ENCODE data around the gene OR52W1. TPM values are rescaled to one million over a fixed set of nuclear protein-coding genes. Genes with fewer than 3 reads are reported as not detected.
A peak's percentile ranks its signal among the peaks of the same experiment; 100 is the strongest.

Gene OR52W1
- total and polyA plus RNA-seq, 10 of the 15 experiments (the other 5 are each of a cell fraction or from before 2014, with no cell fraction given): not detected

GRCh38 chr11:6203327-6203726 is 4.3 kb downstream of the OR52W1 start (continued):
- TF ChIP-seq KDM1A (IDR thresholded peaks at IDR 0.05; ENCODE audit: borderline replicate concordance) (no peak), MYB (IDR thresholded peaks at IDR 0.05; ENCODE audit: borderline replicate concordance, low read depth, low read length) (no peak), MEF2A (IDR thresholded peaks at IDR 0.05; ENCODE audit: insufficient read depth, low read depth, low read length) (no peak), EED (IDR thresholded peaks at IDR 0.05; ENCODE audit: low read depth) (0 out of 2 replicates have a peak, but pooled peaks have one; percentile 21), TBL1XR1 (IDR thresholded peaks at IDR 0.05; ENCODE audit: low read depth, low read length) (no peak), SPI1 (IDR thresholded peaks at IDR 0.05; ENCODE audit: borderline replicate concordance, insufficient read depth, low read depth, low read length) (peak; percentile 34; the same call in 1 of the 2 replicates), RELA (IDR thresholded peaks at IDR 0.05; ENCODE audit: borderline replicate concordance, partially characterized antibody) (no peak), SIN3A (IDR thresholded peaks at IDR 0.05; ENCODE audit: low read depth, low read length) (no peak), HDAC6 (IDR thresholded peaks at IDR 0.05; ENCODE audit: unreplicated experiment) (no peak), CREB1 (IDR thresholded peaks at IDR 0.05; ENCODE audit: low read depth) (no peak), CBX5 (IDR thresholded peaks at IDR 0.05; ENCODE audit: low read depth) (no peak), TAF1 (IDR thresholded peaks at IDR 0.05; ENCODE audit: borderline replicate concordance, low read depth, low read length) (no peak), POLR2A (IDR thresholded peaks at IDR 0.05; ENCODE audit: low read depth, low read length) (no peak)
- TF ChIP-seq, protein P1, sequence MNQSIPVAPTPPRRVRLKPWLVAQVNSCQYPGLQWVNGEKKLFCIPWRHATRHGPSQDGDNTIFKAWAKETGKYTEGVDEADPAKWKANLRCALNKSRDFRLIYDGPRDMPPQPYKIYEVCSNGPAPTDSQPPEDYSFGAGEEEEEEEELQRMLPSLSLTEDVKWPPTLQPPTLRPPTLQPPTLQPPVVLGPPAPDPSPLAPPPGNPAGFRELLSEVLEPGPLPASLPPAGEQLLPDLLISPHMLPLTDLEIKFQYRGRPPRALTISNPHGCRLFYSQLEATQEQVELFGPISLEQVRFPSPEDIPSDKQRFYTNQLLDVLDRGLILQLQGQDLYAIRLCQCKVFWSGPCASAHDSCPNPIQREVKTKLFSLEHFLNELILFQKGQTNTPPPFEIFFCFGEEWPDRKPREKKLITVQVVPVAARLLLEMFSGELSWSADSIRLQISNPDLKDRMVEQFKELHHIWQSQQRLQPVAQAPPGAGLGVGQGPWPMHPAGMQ (IDR thresholded peaks at IDR 0.05; ENCODE audit: borderline replicate concordance): no peak

DNA sequence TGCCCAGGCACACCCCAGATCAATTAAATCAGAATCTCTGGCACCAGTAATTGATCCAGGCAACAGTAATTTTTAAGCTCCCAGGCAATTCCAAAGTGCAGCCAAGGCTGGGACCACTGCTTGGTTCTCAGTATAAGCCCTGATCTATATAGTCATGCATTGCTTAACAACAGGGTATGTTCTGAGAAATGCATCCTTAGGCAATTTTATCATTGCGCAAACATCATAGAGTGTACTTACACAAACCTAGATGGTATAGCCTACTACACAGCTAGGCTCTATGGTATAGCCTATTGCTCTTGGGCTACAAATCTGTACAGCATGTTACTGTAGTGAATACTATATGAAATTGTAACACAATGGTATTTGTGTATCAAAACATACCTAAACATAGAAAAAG is 5.7 kb downstream of the OR52W1 start:
- no peaks in the 10 kb centered on the region for H3K27me3 ChIP-seq (replicated peaks in 1 of 2; ENCODE audit: control insufficient read depth in 2 of 2, insufficient read depth in 2 of 2, low read length in 1 of 2)
- no peak overlapping the region for H3K27ac ChIP-seq (ENCODE audit: control insufficient read depth, insufficient read depth)
- no peaks in the 10 kb centered on the region for H4K20me1 ChIP-seq (ENCODE audit: control insufficient read depth, insufficient read depth)
- 100% methylated on average over 1 of the region's 1 CpG for WGBS (ENCODE audit: insufficient coverage, insufficient replicate concordance, low lambda C conversion rate, missing lambda C conversion rate)
- no TSS peak for BruUV-seq (replicated peaks)
- H3K79me2 ChIP-seq (ENCODE audit: control insufficient read depth, insufficient read depth, low read length): no peaks in the 10 kb centered on the region
- ChIA-PET RAD21 (ENCODE audit: unreplicated experiment) (no interaction called here), CTCF (interaction anchor here (0.7 to 1.3 kb wide), 2 partner anchors 112 to 174 kb away, joined by 3 read pairs; no protein-coding TSS in a partner anchor), SMC1A (ENCODE audit: uncharacterized antibody, unreplicated experiment) (interaction anchor here (0.9 to 2.7 kb wide), 6 partner anchors 10 to 158 kb away, joined by 3 to 12 read pairs (median 4); partner anchors contain the start of gene FHIP1B), POLR2A (no interaction called here)
- H3K36me3 ChIP-seq (ENCODE audit: control insufficient read depth in 2 of 2, insufficient read depth in 2 of 2, low read length in 1 of 2): no peaks in the 10 kb centered on the region; a peak in 1 of 4 replicates
- ATAC-seq (no peak), DNase-seq (ENCODE audit: low read depth, low spot score) (no peak), FAIRE-seq (no peak)
- H2AFZ ChIP-seq (ENCODE audit: control insufficient read depth, low read depth, low read length): no peak overlapping the region
- H3K4me2 ChIP-seq (ENCODE audit: control insufficient read depth, insufficient read depth): no peak overlapping the region
- intact Hi-C loops (cut with micrococcal nuclease; ENCODE audit: unreplicated experiment) (no loop called here), in situ Hi-C loops (cut with MboI) (no loop called here)
- H3K4me3 ChIP-seq: no peak overlapping the region
- H3K4me1 ChIP-seq (ENCODE audit: control insufficient read depth, insufficient read depth, low read length): peaks cover 9% of the 10 kb centered on the region
- no peak overlapping the region for H3K9ac ChIP-seq (ENCODE audit: control insufficient read depth, insufficient read depth, low read length)
- H3K9me3 ChIP-seq (replicated peaks; ENCODE audit: control insufficient read depth, insufficient read depth, low read length): no peaks in the 10 kb centered on the region
- TF ChIP-seq SREBF2 (IDR thresholded peaks at IDR 0.05; ENCODE audit: low read length) (no peak), ZNF274 (IDR thresholded peaks at IDR 0.05; ENCODE audit: insufficient read depth, insufficient read length) (no peak), ZBTB33 (IDR thresholded peaks at IDR 0.05) (no peak), ZNF207 (IDR thresholded peaks at IDR 0.05; ENCODE audit: borderline replicate concordance) (no peak), MEF2A (IDR thresholded peaks at IDR 0.05; ENCODE audit: insufficient read depth, low read depth, low read length) (no peak), MAX (IDR thresholded peaks at IDR 0.05; ENCODE audit: low read depth, low read length) (no peak), NFYB (IDR thresholded peaks at IDR 0.05; ENCODE audit: insufficient read depth, low read depth, low read length) (no peak), FOXK2 (IDR thresholded peaks at IDR 0.05) (no peak)
- TF ChIP-seq, protein P2, sequence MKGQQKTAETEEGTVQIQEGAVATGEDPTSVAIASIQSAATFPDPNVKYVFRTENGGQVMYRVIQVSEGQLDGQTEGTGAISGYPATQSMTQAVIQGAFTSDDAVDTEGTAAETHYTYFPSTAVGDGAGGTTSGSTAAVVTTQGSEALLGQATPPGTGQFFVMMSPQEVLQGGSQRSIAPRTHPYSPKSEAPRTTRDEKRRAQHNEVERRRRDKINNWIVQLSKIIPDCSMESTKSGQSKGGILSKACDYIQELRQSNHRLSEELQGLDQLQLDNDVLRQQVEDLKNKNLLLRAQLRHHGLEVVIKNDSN (IDR thresholded peaks at IDR 0.05; ENCODE audit: borderline replicate concordance, extremely low read length, insufficient read depth, low read depth, low read length): no peak

Measured in GM12878 (cell line).